H1 (cell line): ENCODE measurements around the gene DRD1. TPM values are rescaled to one million over a fixed set of nuclear protein-coding genes. Genes with fewer than 3 reads are reported as not detected.

Experiments
- CTCF ChIA-PET: fragments of 300-600 bp; sonication (Branson Sonifier 250); formaldehyde crosslinking; loops from one replicate; lab custom pipeline; 2021; ENCODE audit not compliant: partially characterized antibody; lab: Charles Lee
- POLR2A ChIA-PET: fragments of 300-600 bp; sonication (Branson Sonifier 250); formaldehyde crosslinking; loops from one replicate; lab custom pipeline; 2021; ENCODE audit warnings: inconsistent platforms; ENCODE audit not compliant: partially characterized antibody; lab: Charles Lee
- DNase-seq, 2 experiments: peaks; one replicate each; pipeline versions ENCODE4 v3.0.0 to v3.0.0-alpha.2; 2010 to 2022; ENCODE audit warnings: low spot score in 2 of 2, low read depth in 1 of 2, mixed read lengths in 1 of 2
- FAIRE-seq: peaks from 2 replicates; lab custom pipeline; 2011; peaks lifted over from hg19 to GRCh38; lab: Jason Lieb, UNC
- H2AFZ ChIP-seq: 2 replicates; pipeline ENCODE4 v1.8.1; 2012; ENCODE audit warnings: low read length, inconsistent platforms
- H2AK5ac ChIP-seq: 2 replicates; pipeline ENCODE4 v1.6.1; 2013; ENCODE audit warnings: low read depth, low read length
- H2BK120ac ChIP-seq: replicated peaks from 2 replicates; pipeline ENCODE3; 2013; ENCODE audit warnings: low read depth, low read length, inconsistent platforms
- H2BK12ac ChIP-seq: 2 replicates; pipeline ENCODE4 v1.6.1; 2013; ENCODE audit warnings: low read depth, low read length
- H2BK15ac ChIP-seq: 2 replicates; pipeline ENCODE4 v1.6.1; 2013; ENCODE audit warnings: low read length
- H2BK20ac ChIP-seq: 2 replicates; pipeline ENCODE4 v1.6.1; 2013; ENCODE audit warnings: low read length
- H2BK5ac ChIP-seq: 2 replicates; pipeline ENCODE4 v1.6.1; 2013; ENCODE audit warnings: low read depth, low read length
- H3K14ac ChIP-seq: 2 replicates; pipeline ENCODE4 v1.6.1; 2013; ENCODE audit warnings: inconsistent platforms; ENCODE audit not compliant: insufficient read length
- H3K18ac ChIP-seq: 2 replicates; pipeline ENCODE4 v1.6.1; 2013; ENCODE audit warnings: low read length; ENCODE audit errors: extremely low read depth
- H3K23ac ChIP-seq: 2 replicates; pipeline ENCODE4 v1.6.1; 2013; ENCODE audit warnings: inconsistent platforms; ENCODE audit not compliant: insufficient read length
- H3K23me2 ChIP-seq: 2 replicates; pipeline ENCODE4 v1.6.1; 2013; ENCODE audit warnings: low read depth, low read length
- H3K27ac ChIP-seq: 2 replicates; pipeline ENCODE4 v1.6.1; 2011; ENCODE audit warnings: low read depth, low read length, inconsistent platforms
- H3K27me3 ChIP-seq, 4 experiments: replicated peaks in 1 of 4; 1 replicate in 1 of 4; 2 replicates in 3 of 4; pipeline versions ENCODE4 v1.6.1 to v1.8.1; 2011 to 2013; ENCODE audit warnings: low read length in 3 of 4, mild to moderate bottlenecking in 3 of 4, inconsistent platforms in 2 of 4, mixed read lengths in 2 of 4, moderate library complexity in 1 of 4; ENCODE audit not compliant: control insufficient read depth in 3 of 4, insufficient read depth in 3 of 4; ENCODE audit errors: extremely low read depth in 1 of 4
- H3K36me3 ChIP-seq, 4 experiments: 2 replicates each; pipeline versions ENCODE4 v1.6.1 to v1.8.1; 2011 to 2013; ENCODE audit warnings: mild to moderate bottlenecking in 4 of 4, low read length in 3 of 4, moderate library complexity in 2 of 4, control low read depth in 1 of 4, inconsistent platforms in 1 of 4; ENCODE audit not compliant: insufficient read depth in 4 of 4, control insufficient read depth in 2 of 4
- H3K4ac ChIP-seq: replicated peaks from 2 replicates; pipeline ENCODE3; 2013; ENCODE audit warnings: low read length, low read depth, mixed read lengths, inconsistent platforms; ENCODE audit not compliant: insufficient read length
- H3K4me1 ChIP-seq, 4 experiments: replicated peaks in 1 of 4; 1 replicate in 1 of 4; 2 replicates in 3 of 4; pipeline versions ENCODE4 v1.6.1 to v1.8.1; 2011 to 2013; ENCODE audit warnings: low read length in 3 of 4, inconsistent platforms in 2 of 4, mixed read lengths in 1 of 4; ENCODE audit not compliant: insufficient read depth in 4 of 4, control insufficient read depth in 3 of 4
- H3K4me2 ChIP-seq, 2 experiments: 2 replicates each; pipeline versions ENCODE4 v1.6.1 to v1.8.1; 2011 to 2013; ENCODE audit warnings: low read depth in 2 of 2, low read length in 2 of 2, control low read depth in 1 of 2, inconsistent platforms in 1 of 2, mild to moderate bottlenecking in 1 of 2; ENCODE audit not compliant: insufficient read depth in 1 of 2
- H3K4me3 ChIP-seq, 4 experiments: fragments of 200-600, 300-600 bp in 1 of 4; sonication (generic), shearing (Covaris generic), sonication (Bioruptor Twin) in 1 of 4; 2 replicates each; pipeline versions ENCODE4 v1.5.1 to v1.8.1; 2011 to 2016; ENCODE audit warnings: low read length in 4 of 4, low read depth in 3 of 4, control low read depth in 2 of 4, inconsistent platforms in 2 of 4, mild to moderate bottlenecking in 2 of 4, mixed read lengths in 1 of 4, moderate library complexity in 1 of 4; ENCODE audit not compliant: insufficient read depth in 2 of 4; ENCODE audit errors: extremely low read depth in 1 of 4
- H3K56ac ChIP-seq: replicated peaks from 2 replicates; pipeline ENCODE3; 2013; ENCODE audit warnings: low read depth, mild to moderate bottlenecking, mixed read lengths, low read length, inconsistent platforms; ENCODE audit not compliant: insufficient read length
- H3K79me1 ChIP-seq: 2 replicates; pipeline ENCODE4 v1.6.1; 2013; ENCODE audit warnings: low read depth, low read length, control low read depth
- H3K79me2 ChIP-seq, 2 experiments: 2 replicates each; pipeline versions ENCODE4 v1.6.1 to v1.8.1; 2012 to 2013; ENCODE audit warnings: low read length in 2 of 2, mild to moderate bottlenecking in 2 of 2, inconsistent platforms in 1 of 2; ENCODE audit not compliant: insufficient read depth in 2 of 2, control insufficient read depth in 1 of 2
- H3K9ac ChIP-seq, 4 experiments: replicated peaks in 1 of 4; 1 replicate in 1 of 4; 2 replicates in 3 of 4; pipeline versions ENCODE4 v1.6.1 to v1.8.1; 2011 to 2013; ENCODE audit warnings: low read depth in 3 of 4, low read length in 3 of 4, control low read depth in 2 of 4, mild to moderate bottlenecking in 2 of 4, moderate library complexity in 2 of 4, inconsistent platforms in 1 of 4; ENCODE audit errors: extremely low read depth in 1 of 4
- H3K9me3 ChIP-seq, 2 experiments: 2 replicates each; pipeline versions ENCODE4 v1.6.1 to v1.8.1; 2012 to 2013; ENCODE audit warnings: mild to moderate bottlenecking in 2 of 2, moderate library complexity in 2 of 2, control low read depth in 1 of 2, inconsistent platforms in 1 of 2, low read depth in 1 of 2, low read length in 1 of 2, mixed read lengths in 1 of 2; ENCODE audit not compliant: insufficient read depth in 2 of 2
- H4K20me1 ChIP-seq, 2 experiments: replicated peaks in 1 of 2; 2 replicates each; pipeline versions ENCODE3 to v1.8.1; 2011 to 2013; ENCODE audit warnings: inconsistent platforms in 2 of 2, low read length in 2 of 2, mild to moderate bottlenecking in 1 of 2; ENCODE audit not compliant: insufficient read depth in 2 of 2, control insufficient read depth in 1 of 2
- H4K5ac ChIP-seq: 2 replicates; pipeline ENCODE4 v1.6.1; 2013; ENCODE audit warnings: low read length, low read depth, mixed read lengths, inconsistent platforms; ENCODE audit not compliant: insufficient read length
- H4K8ac ChIP-seq: 2 replicates; pipeline ENCODE4 v1.8.0; 2013; ENCODE audit warnings: mild to moderate bottlenecking, moderate library complexity, low read length, inconsistent platforms; ENCODE audit not compliant: insufficient read depth; ENCODE audit errors: extremely low read depth
- H4K91ac ChIP-seq: replicated peaks from 2 replicates; pipeline ENCODE3; 2013; ENCODE audit warnings: low read length, mixed read lengths, inconsistent platforms; ENCODE audit not compliant: insufficient read length
- CBX5 ChIP-seq: fragments of 300-800, 300-1000 bp; sonication (generic); IDR thresholded peaks from 2 replicates; pipeline ENCODE4 v1.7.1; 2016; ENCODE audit warnings: antibody characterized with exemption, low read length, low read depth
- CHD1 ChIP-seq: IDR thresholded peaks from 2 replicates; pipeline ENCODE4 v1.6.1; 2012; ENCODE audit warnings: low read depth, low read length, improper control_type of control experiment
- MAFK ChIP-seq: IDR thresholded peaks from 2 replicates; pipeline ENCODE4 v1.6.1; 2012; ENCODE audit warnings: low read depth, mild to moderate bottlenecking, improper control_type of control experiment, low read length
- RNF2 ChIP-seq: fragments of 200-900, 300-1000 bp; sonication (generic); IDR thresholded peaks from 2 replicates; pipeline ENCODE4 v1.7.1; 2016; ENCODE audit warnings: borderline replicate concordance, low read depth, mild to moderate bottlenecking, antibody characterized with exemption, low read length; ENCODE audit not compliant: poor library complexity, severe bottlenecking; ENCODE audit errors: missing control alignments
- WGBS, 2 experiments: shearing (Covaris generic) in 1 of 2; methylation state at CpG; one replicate each; pipeline versions ENCODE4 v1.1.6 to v1.1.7; 2013 to 2015; ENCODE audit warnings: low lambda C conversion rate in 2 of 2, mixed read lengths in 2 of 2, inconsistent platforms in 1 of 2, low coverage in 1 of 2, missing lambda C conversion rate in 1 of 2; ENCODE audit not compliant: insufficient replicate concordance in 2 of 2, insufficient coverage in 1 of 2, insufficient read length in 1 of 2; ENCODE audit errors: extremely low coverage in 1 of 2, missing lambda C conversion rate in 1 of 2; 5-methylcytosine and 5-hydroxymethylcytosine counted together
- polyA plus RNA-seq, 7 experiments: library from polyadenylated mRNA; depleted of rRNA in 3 of 7; stranded (reverse) in 5 of 7; unstranded in 2 of 7; fragments of >200 nt in 5 of 7; fragments of 200-250 nt in 2 of 7; gene quantifications; 1 replicate in 5 of 7; 2 replicates in 1 of 7; 4 replicates in 1 of 7; pipeline versions ENCODE4 v1.2.1 to v1.2.3, GENCODE V29; 2011 to 2013; ENCODE audit warnings: missing spikeins in 2 of 7, mixed read lengths in 2 of 7
- total RNA-seq: library from RNA; stranded (reverse); fragmentation: NEBNext Ultra II Directional; extraction: Animal tissue kit (Norgen Biotek cat#: 25700); gene quantifications from 2 replicates; pipeline ENCODE4 v1.2.1, GENCODE V29; 2021

DRD1 gene
- total and polyA plus RNA-seq, 2 of the 8 experiments (the other 6 are each of a cell fraction or from before 2014, with no cell fraction given): 0.03 to 0.19 TPM

GRCh38 chr5:175452166-175452565 lies 8.2 kb upstream of the DRD1 start:
- Histone ChIP-seq H3K4me2 (no peak overlapping the region), H3K4me1 (peaks cover 0 to 4% (median 3%) of the 10 kb centered on the region in 4 experiments; a peak in 4 of 7 replicates), H3K14ac (no peak overlapping the region), H2BK15ac (no peak overlapping the region), H3K27ac (no peak overlapping the region), H4K91ac (no peak overlapping the region), H3K4me3 (no peak overlapping the region), H2BK120ac (no peak overlapping the region), H4K5ac (no peak overlapping the region), H3K4ac (no peak overlapping the region), H4K20me1 (no peaks in the 10 kb centered on the region), H3K9ac (no peak overlapping the region), H3K18ac (no peak overlapping the region), H3K23ac (no peak overlapping the region), H3K79me2 (no peaks in the 10 kb centered on the region), H3K79me1 (no peaks in the 10 kb centered on the region), H3K27me3 (no peaks in the 10 kb centered on the region), H2BK5ac (no peak overlapping the region), H3K36me3 (no peaks in the 10 kb centered on the region), H3K56ac (no peak overlapping the region), H3K9me3 (no peaks in the 10 kb centered on the region), H2AK5ac (no peak overlapping the region), H2BK20ac (no peak overlapping the region), H2BK12ac (no peak overlapping the region), H4K8ac (no peak overlapping the region), H3K23me2 (no peaks in the 10 kb centered on the region), H2AFZ (no peak overlapping the region)
- CTCF ChIA-PET: interaction anchor here (0.6 to 1.6 kb wide), 5 partner anchors 8 to 79 kb away, joined by 3 to 7 read pairs (median 4); partner anchors contain the start of gene DRD1
- FAIRE-seq (no peak), DNase-seq (no peak)
- TF ChIP-seq CHD1 (no peak), RNF2 (no peak), MAFK (no peak), CBX5 (no peak)
- POLR2A ChIA-PET: no interaction called here
- WGBS, 2 experiments: 93% methylated on average over 2 of the region's 2 CpGs; no CpG with 5 or more reads in 1 of the 2 experiments
